Loucy (cell line): ENCODE results near the gene TMED5.
"Not testable (repeated sequence)": the region's sequence is repeated elsewhere in the genome, so short reads cannot be mapped to it uniquely, and the experiment has no call there.

Experiments
- H2AFZ ChIP-seq: fragments of 200-600 bp; sonication (generic); 2 replicates; pipeline ENCODE4 v1.6.0; 2016; ENCODE audit warnings: antibody characterized with exemption, mild to moderate bottlenecking, low read length, moderate library complexity
- H3F3A ChIP-seq: fragments of 200-600 bp; 2 replicates; pipeline ENCODE4 v1.6.0; 2016; ENCODE audit warnings: antibody characterized with exemption, low read depth, mild to moderate bottlenecking
- H3K27me3 ChIP-seq: fragments of 200-600 bp; sonication (generic); 2 replicates; pipeline ENCODE4 v1.6.1; 2014; ENCODE audit warnings: low read length, mild to moderate bottlenecking; ENCODE audit not compliant: insufficient read depth, poor library complexity, severe bottlenecking
- H3K36me3 ChIP-seq: fragments of 200-600 bp; sonication (generic); 2 replicates; pipeline ENCODE4 v1.6.1; 2016; ENCODE audit warnings: low read length; ENCODE audit not compliant: insufficient read depth
- H3K4me1 ChIP-seq: fragments of 200-600 bp; sonication (generic); 2 replicates; pipeline ENCODE4 v1.5.1; 2014; ENCODE audit warnings: low read length, mild to moderate bottlenecking; ENCODE audit not compliant: insufficient read depth, poor library complexity, severe bottlenecking
- H3K4me2 ChIP-seq: fragments of 200-600 bp; sonication (generic); 2 replicates; pipeline ENCODE4 v1.6.0; 2014; ENCODE audit warnings: antibody characterized with exemption, low read length, low read depth, mild to moderate bottlenecking; ENCODE audit not compliant: poor library complexity, severe bottlenecking
- H3K4me3 ChIP-seq: fragments of 200-600 bp; sonication (generic); 2 replicates; pipeline ENCODE4 v1.5.1; 2014; ENCODE audit warnings: low read length, mild to moderate bottlenecking, mixed read lengths; ENCODE audit not compliant: poor library complexity, severe bottlenecking
- H3K79me2 ChIP-seq: fragments of 200-600 bp; sonication (generic); 2 replicates; pipeline ENCODE4 v1.6.1; 2014; ENCODE audit warnings: low read length; ENCODE audit not compliant: insufficient read depth
- H3K9ac ChIP-seq: fragments of 200-600 bp; sonication (generic); 2 replicates; pipeline ENCODE4 v1.6.0; 2014; ENCODE audit warnings: mild to moderate bottlenecking, low read depth, low read length, moderate library complexity; ENCODE audit not compliant: poor library complexity, severe bottlenecking
- H3K9me2 ChIP-seq: fragments of 200-600 bp; sonication (generic); replicated peaks from 2 replicates; pipeline ENCODE4 v1.6.1; 2016; ENCODE audit warnings: low read depth, low read length, mixed read lengths
- H3K9me3 ChIP-seq: fragments of 200-600 bp; sonication (generic); 2 replicates; pipeline ENCODE4 v1.6.1; 2014; ENCODE audit warnings: mild to moderate bottlenecking, antibody characterized with exemption, low read length, low read depth; ENCODE audit not compliant: insufficient read depth
- H4K20me1 ChIP-seq: fragments of 200-600 bp; sonication (generic); 2 replicates; pipeline ENCODE4 v1.6.0; 2014; ENCODE audit warnings: antibody characterized with exemption, low read length, mild to moderate bottlenecking; ENCODE audit not compliant: insufficient read depth, poor library complexity, severe bottlenecking
- CTCF ChIP-seq: fragments of 200-600 bp; sonication (generic); conservative IDR thresholded peaks from 2 replicates; pipeline ENCODE4 v1.5.1; 2014; ENCODE audit warnings: mild to moderate bottlenecking, antibody characterized with exemption, low read length
- EZH2phosphoT487 ChIP-seq: fragments of 200-600 bp; IDR thresholded peaks from 2 replicates; pipeline ENCODE4 v1.6.1; 2018; ENCODE audit warnings: antibody characterized with exemption, mild to moderate bottlenecking, moderate library complexity, borderline replicate concordance

TMED5 gene

GRCh38 chr1:93179886-93180722 is at the start of gene TMED5:
Gene TMED5 (minus strand): TSS chr1:93180413. CDS start chr1:93180242, 171 bp downstream.
- Histone ChIP-seq H3F3A (no peaks in the 10 kb centered on the region), H3K4me1 (peaks cover 64% of the 10 kb centered on the region), H2AFZ (peak within 1 kb of the TSS; percentile 88), H3K9me3 (no peaks in the 10 kb centered on the region), H3K9me2 (no peaks in the 10 kb centered on the region), H3K9ac (peak within 1 kb of the TSS; percentile 98), H3K4me2 (peak within 1 kb of the TSS; percentile 93), H3K27me3 (no peaks in the 10 kb centered on the region), H3K36me3 (no peaks in the 10 kb centered on the region), H3K79me2 (peaks cover 89% of the 10 kb centered on the region), H3K4me3 (peak within 1 kb of the TSS; percentile 87), H4K20me1 (peaks cover 62% of the 10 kb centered on the region)
- TF ChIP-seq CTCF = 0 out of 2 replicates have a peak, but pooled peaks have one; percentile 13
- no peak for TF ChIP-seq EZH2phosphoT487

GRCh38 chr1:93223023-93223675 is 42.9 kb upstream of the TMED5 start:
- no peaks in the 10 kb centered on the region for H3K27me3 ChIP-seq
- 0 out of 2 replicates have a peak, but pooled peaks cover 4% of the 10 kb centered on the region for H3F3A ChIP-seq
- H4K20me1 ChIP-seq = no peaks in the 10 kb centered on the region
- H3K4me3 ChIP-seq = no peak overlapping the region
- H3K9ac ChIP-seq = no peak overlapping the region
- H3K4me1 ChIP-seq = peaks cover 31% of the 10 kb centered on the region
- peaks cover 27% of the 10 kb centered on the region for H3K36me3 ChIP-seq
- H2AFZ ChIP-seq = no peak overlapping the region
- H3K4me2 ChIP-seq = no peak overlapping the region
- no peaks in the 10 kb centered on the region for H3K9me3 ChIP-seq
- H3K9me2 ChIP-seq = no peaks in the 10 kb centered on the region
- no peaks in the 10 kb centered on the region for H3K79me2 ChIP-seq
- TF ChIP-seq EZH2phosphoT487 = no peak
- no peak for TF ChIP-seq CTCF

- Histone ChIP-seq H3K9me3 (no peaks in the 10 kb centered on the region), H3K79me2 (no peaks in the 10 kb centered on the region), H3K4me2 (no peak overlapping the region), H3K9me2 (no peaks in the 10 kb centered on the region), H3F3A (0 out of 2 replicates have a peak, but pooled peaks cover 4% of the 10 kb centered on the region), H3K27me3 (no peaks in the 10 kb centered on the region), H3K4me3 (no peak overlapping the region), H3K9ac (peak overlapping the region; percentile 43), H3K36me3 (peaks cover 33% of the 10 kb centered on the region), H2AFZ (no peak overlapping the region), H3K4me1 (peaks cover 31% of the 10 kb centered on the region), H4K20me1 (no peaks in the 10 kb centered on the region)
- TF ChIP-seq EZH2phosphoT487 = no peak
- TF ChIP-seq CTCF = no peak
Observed at GRCh38 chr1:93221913-93222312, 41.7 kb upstream of the TMED5 start.

- not testable (repeated sequence) for H3K9ac ChIP-seq, H3K79me2 ChIP-seq, H3F3A ChIP-seq, H3K9me3 ChIP-seq, H3K27me3 ChIP-seq, H3K4me3 ChIP-seq, H3K4me2 ChIP-seq, H4K20me1 ChIP-seq, H3K9me2 ChIP-seq, H2AFZ ChIP-seq
- Histone ChIP-seq H3K36me3 (peaks cover 31% of the 10 kb centered on the region), H3K4me1 (peaks cover 31% of the 10 kb centered on the region)
Observed at GRCh38 chr1:93220716-93221115, 40.5 kb upstream of the TMED5 start.
